ENCODE measurements around the gene TMED8.

Gene TMED8

GRCh38 chr14:77320238-77320935 is 56.5 kb downstream of the TMED8 start, which contains the start of gene POMT2:
Gene POMT2, minus strand, starts transcription at chr14:77320883. Its CDS starts 202 bp downstream, at chr14:77320681.
- peak within 1 kb of the TSS; percentile 90 for H3K27ac ChIP-seq
- peak; percentile 56 for TF ChIP-seq CTCF (conservative IDR thresholded peaks at IDR 0.05)

GRCh38 chr14:77319422-77319821 is 57.5 kb downstream of the TMED8 start:
- peak overlapping the region; percentile 90 for H3K27ac ChIP-seq
- TF ChIP-seq CTCF (conservative IDR thresholded peaks at IDR 0.05) = no peak

- H3K27ac ChIP-seq = peak overlapping the region; percentile 90
Observed at GRCh38 chr14:77318756-77319155, 58.1 kb downstream of the TMED8 start.

- TF ChIP-seq CTCF (conservative IDR thresholded peaks at IDR 0.05) = no peak
- H3K27ac ChIP-seq = no peak overlapping the region
Observed at GRCh38 chr14:77318006-77318553, 58.8 kb downstream of the TMED8 start.

- TF ChIP-seq CTCF (conservative IDR thresholded peaks at IDR 0.05) = no peak
- H3K27ac ChIP-seq = peak overlapping the region; percentile 27; the same call in 1 of the 2 replicates
Observed at GRCh38 chr14:77316872-77317301, 60.0 kb downstream of the TMED8 start.

GRCh38 chr14:77316195-77316505 is 60.7 kb downstream of the TMED8 start:
- no peak overlapping the region for H3K27ac ChIP-seq
- peak; percentile 34 for TF ChIP-seq CTCF (conservative IDR thresholded peaks at IDR 0.05)

GRCh38 chr14:77314539-77315457 is 62.1 kb downstream of the TMED8 start:
- peak overlapping the region; percentile 62 for H3K27ac ChIP-seq

More at GRCh38 chr14:77314539-77315457, 62.1 kb downstream of the TMED8 start:
- no peak for TF ChIP-seq CTCF (conservative IDR thresholded peaks at IDR 0.05)

Data from VCaP (cell line).